Heart left ventricle (tissue), 16 donors: ENCODE data around the gene CALU. TPM values are rescaled to one million over a fixed set of nuclear protein-coding genes. Genes with fewer than 3 reads are reported as not detected.

ENCODE experiments used
- ATAC-seq, 4 donors: fragments of 200-7000 bp; cut with Tn5 transposase; one replicate each; pipeline ENCODE4 v1.9.1; 2020 to 2022; ENCODE audit warnings: moderate library complexity in 4 of 4, mild to moderate bottlenecking in 3 of 4, moderate number of reproducible peaks in 1 of 4
- DNase-seq, 5 donors: peaks; one replicate each; pipeline ENCODE4 v3.0.0-alpha.2; 2020
- H3K27ac ChIP-seq, 12 donors: fragments of 200-600 bp; sonication (generic) in 4 of 12; one replicate each; pipeline versions ENCODE4 v1.5.0 to v1.8.0; 2016 to 2022; ENCODE audit warnings: mild to moderate bottlenecking in 2 of 12
- H3K27me3 ChIP-seq, 9 donors: fragments of 200-600 bp; sonication (generic) in 2 of 9; one replicate each; pipeline versions ENCODE4 v1.5.1 to v1.8.0; 2016 to 2022; ENCODE audit warnings: mild to moderate bottlenecking in 3 of 9
- H3K36me3 ChIP-seq, 9 donors: fragments of 200-600 bp; sonication (generic) in 2 of 9; one replicate each; pipeline versions ENCODE4 v1.5.0 to v1.8.0; 2018 to 2022; ENCODE audit warnings: mild to moderate bottlenecking in 2 of 9
- H3K4me1 ChIP-seq, 12 donors: fragments of 200-600 bp; sonication (generic) in 4 of 12; one replicate each; pipeline versions ENCODE4 v1.5.0 to v1.8.0; 2016 to 2022; ENCODE audit warnings: mild to moderate bottlenecking in 3 of 12
- H3K4me3 ChIP-seq, 12 donors: fragments of 200-600 bp; sonication (generic) in 4 of 12; one replicate each; pipeline versions ENCODE4 v1.5.0 to v1.8.0; 2017 to 2022; ENCODE audit warnings: mild to moderate bottlenecking in 9 of 12, moderate library complexity in 4 of 12
- H3K9me3 ChIP-seq, 12 donors: fragments of 200-600 bp; sonication (generic) in 4 of 12; one replicate each; pipeline versions ENCODE4 v1.5.0 to v1.8.0; 2016 to 2022; ENCODE audit warnings: mild to moderate bottlenecking in 1 of 12
- POLR2A ChIP-seq, 2 donors: fragments of 450-650 bp; IDR thresholded peaks; one replicate each; pipeline ENCODE4 v1.6.1; 2017; ENCODE audit warnings: antibody characterized with exemption in 2 of 2, mild to moderate bottlenecking in 2 of 2, moderate library complexity in 2 of 2
- WGBS, 4 donors: extraction: QIAGEN DNeasy Blood & Tissue Kit in 2 of 4; methylation state at CpG; one replicate each; pipeline versions ENCODE4 v1.1.5 to v1.1.7; 2013 to 2018; 5-methylcytosine and 5-hydroxymethylcytosine counted together
- intact Hi-C, 10 donors: fragments of 100-400 bp; cut with DNase I; formaldehyde crosslinking; loops; one replicate each; pipeline versions ENCODE4 v1.11.1 to v1.14.2; 2022
- polyA plus RNA-seq, 2 donors: library from polyadenylated mRNA; stranded (reverse); fragments of 200-250 nt; gene quantifications; one replicate each; pipeline ENCODE4 v1.2.3, GENCODE V29; 2013
- total RNA-seq, 9 donors: library from RNA; depleted of rRNA in 2 of 9; stranded (reverse); fragments of >200 nt in 2 of 9; fragmentation: NEBNext Ultra II Directional in 3 of 9; extraction: Animal tissue kit (Norgen Biotek cat#: 25700) in 3 of 9; gene quantifications; one replicate each; pipeline versions ENCODE4 v1.1.0 to v1.2.4, GENCODE V29; 2016 to 2023
- TF ChIP-seq, protein P1 (sequence below), 12 donors: fragments of 200-600 bp; sonication (generic) in 4 of 12; IDR thresholded peaks; one replicate each; pipeline versions ENCODE4 v1.5.0 to v1.8.0; 2018 to 2022; ENCODE audit warnings: antibody characterized with exemption in 12 of 12, mild to moderate bottlenecking in 5 of 12
- donor health status: ischemic (EF 13 %, LVEDD 7.1; RV severe dilation, severe dysfunction).
- donor health status: healthy with polysubstance abuse.
- donor health status: DM: no; HTN: yes; CAD: no.
- donor health status: DM: no; HTN: no; CAD: no.
- donor health status: ischemic (EF 25% LVEDD 6.9; RV normal size, moderate dysfunction).
- donor health status: ischemic (EF 25% LVEDD 5.7; RV mildly dilated, moderate dysfunction).
- donor health status: healthy.
- donor health status: DM: yes; HTN: yes; CAD: no.
- donor health status: ischemic (EF 35%, LVEDD 5.7; RV mildly dilated, moderate dysfunction).
- donor health status: nonischemic (EF 11% LVEDD 7.7; RV severe dilation, severe dysfunction).
- donor health status: DM: yes; HTN: yes; CAD: no.
- donor health status: PGD.
- donor health status: ischemic (EF 29% LVEDD 5.4; RV normal size, mild dysfunction).
- donor health status: nonischemic (EF 23%, LVEDD 6.1; RV moderate dilation, normal function).

CALU gene
- total and polyA plus RNA-seq, 11 donors = 51.4 to 689 (median 257) TPM

DNA sequence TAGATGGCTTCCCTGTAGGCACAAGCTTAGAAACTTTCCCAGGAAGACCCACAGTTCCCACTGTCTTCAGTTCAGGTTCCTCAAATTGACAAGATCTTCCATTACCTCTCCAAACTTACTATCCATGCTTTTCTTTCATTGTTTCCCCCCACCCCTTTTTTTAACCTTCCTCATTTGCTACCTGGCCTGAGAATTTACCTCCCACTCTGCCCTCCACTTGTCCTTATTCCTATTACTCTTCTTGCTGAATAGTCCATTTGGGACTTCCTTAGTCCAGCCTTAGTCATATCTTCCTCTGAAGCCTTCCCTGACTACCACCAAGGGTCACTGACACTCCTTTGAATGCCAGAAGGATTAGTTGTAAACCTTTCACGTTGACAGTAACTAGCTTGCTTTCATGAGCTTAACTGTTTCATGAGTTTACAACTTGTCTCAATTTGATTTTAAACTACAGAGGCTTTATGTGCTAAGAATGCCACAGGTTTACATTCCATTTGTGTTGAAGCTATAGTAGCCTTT lies 1.2 kb upstream of the CALU start:
- Histone ChIP-seq H3K4me1 (peaks cover 7 to 55% (median 34%) of the 10 kb centered on the region in 12 donors), H3K27ac (peak overlapping the region in 9 of 12 donors; percentile 83 to 98 (median 94)), H3K9me3 (no peaks in the 10 kb centered on the region), H3K36me3 (no peaks in the 10 kb centered on the region), H3K4me3 (peak overlapping the region in 2 of 12 donors; percentile 88 to 98), H3K27me3 (no peaks in the 10 kb centered on the region)
- no peak for ATAC-seq
- WGBS, 4 donors = 15 to 30% (median 21%) methylated on average over 1 of the region's 1 CpG
- DNase-seq = no peak
- no peak for TF ChIP-seq POLR2A (IDR thresholded peaks at IDR 0.05)
- TF ChIP-seq, protein P1, sequence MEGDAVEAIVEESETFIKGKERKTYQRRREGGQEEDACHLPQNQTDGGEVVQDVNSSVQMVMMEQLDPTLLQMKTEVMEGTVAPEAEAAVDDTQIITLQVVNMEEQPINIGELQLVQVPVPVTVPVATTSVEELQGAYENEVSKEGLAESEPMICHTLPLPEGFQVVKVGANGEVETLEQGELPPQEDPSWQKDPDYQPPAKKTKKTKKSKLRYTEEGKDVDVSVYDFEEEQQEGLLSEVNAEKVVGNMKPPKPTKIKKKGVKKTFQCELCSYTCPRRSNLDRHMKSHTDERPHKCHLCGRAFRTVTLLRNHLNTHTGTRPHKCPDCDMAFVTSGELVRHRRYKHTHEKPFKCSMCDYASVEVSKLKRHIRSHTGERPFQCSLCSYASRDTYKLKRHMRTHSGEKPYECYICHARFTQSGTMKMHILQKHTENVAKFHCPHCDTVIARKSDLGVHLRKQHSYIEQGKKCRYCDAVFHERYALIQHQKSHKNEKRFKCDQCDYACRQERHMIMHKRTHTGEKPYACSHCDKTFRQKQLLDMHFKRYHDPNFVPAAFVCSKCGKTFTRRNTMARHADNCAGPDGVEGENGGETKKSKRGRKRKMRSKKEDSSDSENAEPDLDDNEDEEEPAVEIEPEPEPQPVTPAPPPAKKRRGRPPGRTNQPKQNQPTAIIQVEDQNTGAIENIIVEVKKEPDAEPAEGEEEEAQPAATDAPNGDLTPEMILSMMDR (IDR thresholded peaks at IDR 0.05) = no peak
- intact Hi-C loops = loop anchor here in 5 of 10 donors (2.0 to 5.0 kb wide), 5 partner anchors 54 to 144 kb away; partner anchors contain the start of genes FLNC (in 3 of the 5), ATP6V1F (in 2 of the 5) and CCDC136 (in 2 of the 5)

GRCh38 chr7:128738570-128739047 lies 550 bp upstream of the CALU start:
- TF ChIP-seq, protein P1 (IDR thresholded peaks at IDR 0.05) = no peak
- no peak for TF ChIP-seq POLR2A (IDR thresholded peaks at IDR 0.05)
- DNase-seq (no peak), ATAC-seq (peak in 3 of 4 donors; percentile 2 to 31 (median 11))
- Histone ChIP-seq H3K36me3 (no peaks in the 10 kb centered on the region), H3K27me3 (no peaks in the 10 kb centered on the region), H3K27ac (peak overlapping the region; percentile 30 to 98 (median 94)), H3K4me1 (peaks cover 7 to 57% (median 41%) of the 10 kb centered on the region in 12 donors), H3K4me3 (peak overlapping the region; percentile 83 to 99 (median 94)), H3K9me3 (no peaks in the 10 kb centered on the region)
- 1 to 2% (median 1%) methylated on average over 8 of the region's 8 CpGs for WGBS, 4 donors
- intact Hi-C loops = loop anchor here in 5 of 10 donors (2.0 to 5.0 kb wide), 5 partner anchors 54 to 144 kb away; partner anchors contain the start of genes FLNC (in 3 of the 5), ATP6V1F (in 2 of the 5) and CCDC136 (in 2 of the 5)

- H3K4me3 ChIP-seq = peak overlapping the region; percentile 83 to 99 (median 94)
- intact Hi-C loops = loop anchor here in 7 of 10 donors (2.0 to 10.0 kb wide), 7 partner anchors 52 to 142 kb away; partner anchors contain the start of genes ATP6V1F (in 5 of the 7), FLNC (in 3 of the 7) and CCDC136 (in 2 of the 7)
- peaks cover 0 to 3% (median 0%) of the 10 kb centered on the region in 9 donors for H3K36me3 ChIP-seq
- TF ChIP-seq, protein P1 (IDR thresholded peaks at IDR 0.05) = no peak
- no peak for TF ChIP-seq POLR2A (IDR thresholded peaks at IDR 0.05)
- H3K9me3 ChIP-seq = no peaks in the 10 kb centered on the region
- no peak for DNase-seq
- WGBS, 4 donors = 4 to 6% (median 5%) methylated on average over 13 of the region's 13 CpGs
- no peaks in the 10 kb centered on the region for H3K27me3 ChIP-seq
- ATAC-seq = no peak
- peaks cover 7 to 66% (median 52%) of the 10 kb centered on the region in 12 donors for H3K4me1 ChIP-seq
- peak overlapping the region; percentile 30 to 98 (median 94) for H3K27ac ChIP-seq
Observed at GRCh38 chr7:128739990-128740682, 977 bp downstream of the CALU start.

DNA sequence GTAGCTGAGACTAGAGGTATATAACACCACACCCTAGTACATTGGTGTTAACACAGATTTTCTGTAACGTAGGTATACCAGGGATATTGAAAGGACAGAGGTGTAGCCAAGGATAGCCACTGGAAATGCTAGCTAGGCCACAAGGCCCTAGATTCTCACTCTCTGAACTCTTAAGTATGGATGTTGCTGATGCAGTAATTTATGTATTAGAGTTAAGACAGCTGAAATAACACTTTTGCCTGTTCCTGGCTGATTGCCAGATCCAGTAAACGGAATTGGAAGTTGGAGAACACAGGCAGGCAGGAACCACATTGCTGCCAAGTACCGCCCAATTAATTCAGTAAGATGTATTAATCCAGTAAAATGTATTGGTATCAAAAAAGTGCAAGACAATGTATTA lies 1.8 kb downstream of the CALU start:
- Histone ChIP-seq H3K4me3 (peak overlapping the region in 9 of 12 donors; percentile 83 to 99 (median 91)), H3K36me3 (peaks cover 0 to 3% (median 0%) of the 10 kb centered on the region in 9 donors), H3K27me3 (no peaks in the 10 kb centered on the region), H3K27ac (peak overlapping the region in 10 of 12 donors; percentile 27 to 98 (median 94)), H3K4me1 (peaks cover 7 to 66% (median 52%) of the 10 kb centered on the region in 12 donors), H3K9me3 (no peaks in the 10 kb centered on the region)
- WGBS, 4 donors = 13 to 28% (median 20%) methylated on average over 3 of the region's 3 CpGs
- DNase-seq (peak in 3 of 5 donors; percentile 25 to 38 (median 32)), ATAC-seq (no peak)
- intact Hi-C loops = loop anchor here in 3 of 10 donors (5.0 to 10.0 kb wide), 3 partner anchors 86 to 124 kb away; partner anchors contain the start of gene ATP6V1F (in 3 of the 3)
- TF ChIP-seq, protein P1 (IDR thresholded peaks at IDR 0.05) = no peak
- no peak for TF ChIP-seq POLR2A (IDR thresholded peaks at IDR 0.05)
